Activated naive CD8-positive, alpha-beta T cell (primary cell): ENCODE results near the gene LEF1.
"Not testable (repeated sequence)": the region's sequence is repeated elsewhere in the genome, so short reads cannot be mapped to it uniquely, and the experiment has no call there.

ENCODE experiments used
- H3K27ac Mint-ChIP-seq: one replicate; pipeline ENCODE4 v1.8.0; 2021; ENCODE audit warnings: mixed read lengths
- H3K27me3 Mint-ChIP-seq: one replicate; pipeline ENCODE4 v1.8.0; 2021; ENCODE audit warnings: mixed read lengths
- H3K36me3 Mint-ChIP-seq: one replicate; pipeline ENCODE4 v1.8.0; 2021; ENCODE audit warnings: mixed read lengths
- H3K4me1 Mint-ChIP-seq: one replicate; pipeline ENCODE4 v1.8.0; 2021; ENCODE audit warnings: low read depth, mixed read lengths
- H3K4me3 Mint-ChIP-seq: one replicate; pipeline ENCODE4 v1.8.0; 2021; ENCODE audit warnings: mild to moderate bottlenecking, mixed read lengths
- H3K9me3 Mint-ChIP-seq: one replicate; pipeline ENCODE4 v1.8.0; 2021; ENCODE audit warnings: low read depth, mixed read lengths

Gene LEF1

DNA sequence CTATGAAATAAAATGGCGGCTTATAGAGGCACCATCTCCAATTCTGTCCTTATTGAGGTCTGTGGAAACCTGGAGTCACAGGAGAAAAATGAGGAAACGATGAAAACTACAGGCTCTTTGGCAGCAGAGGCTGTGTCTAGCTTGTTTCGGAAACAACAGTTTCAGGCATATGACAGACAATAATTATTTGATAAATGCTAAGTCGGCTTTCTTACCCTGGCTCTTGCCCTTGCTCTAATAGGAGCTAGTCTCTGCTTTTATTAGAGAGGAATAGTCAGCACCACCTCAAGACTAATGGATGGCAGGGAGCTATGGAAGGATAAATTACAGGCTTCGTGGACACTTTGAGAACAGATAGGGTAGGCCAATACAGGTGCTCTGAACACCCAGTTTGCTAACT, 154.8 kb downstream of the LEF1 start:
- Mint-ChIP-seq H3K4me3 (no peak overlapping the region), H3K27ac (no peak overlapping the region), H3K27me3 (no peaks in the 10 kb centered on the region), H3K36me3 (peaks cover 20% of the 10 kb centered on the region), H3K9me3 (no peaks in the 10 kb centered on the region), H3K4me1 (peaks cover 6% of the 10 kb centered on the region)

DNA sequence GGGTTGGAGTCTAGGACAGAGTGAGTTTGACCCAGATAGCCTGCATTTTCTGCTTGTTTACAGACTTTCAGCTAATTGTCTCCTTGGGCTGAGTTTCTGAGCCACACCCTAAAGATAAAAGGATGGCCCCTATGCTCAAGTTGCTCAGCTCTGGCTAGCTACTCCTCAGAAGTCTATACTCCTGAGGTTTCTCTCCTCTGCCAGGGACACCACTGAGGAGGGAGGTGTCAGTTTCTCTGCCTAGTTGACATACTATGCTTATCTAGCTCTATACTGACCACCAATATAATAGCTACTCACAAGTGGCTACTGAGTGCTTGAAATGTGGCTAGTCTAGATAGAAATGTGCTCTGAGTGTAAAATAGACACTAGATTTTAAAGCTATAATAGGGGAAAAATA, 155.4 kb downstream of the LEF1 start:
- H3K9me3 Mint-ChIP-seq: no peaks in the 10 kb centered on the region
- no peaks in the 10 kb centered on the region for H3K27me3 Mint-ChIP-seq
- peaks cover 4% of the 10 kb centered on the region for H3K4me1 Mint-ChIP-seq
- H3K36me3 Mint-ChIP-seq: peaks cover 23% of the 10 kb centered on the region
- H3K4me3 Mint-ChIP-seq: no peak overlapping the region
- no peak overlapping the region for H3K27ac Mint-ChIP-seq

DNA sequence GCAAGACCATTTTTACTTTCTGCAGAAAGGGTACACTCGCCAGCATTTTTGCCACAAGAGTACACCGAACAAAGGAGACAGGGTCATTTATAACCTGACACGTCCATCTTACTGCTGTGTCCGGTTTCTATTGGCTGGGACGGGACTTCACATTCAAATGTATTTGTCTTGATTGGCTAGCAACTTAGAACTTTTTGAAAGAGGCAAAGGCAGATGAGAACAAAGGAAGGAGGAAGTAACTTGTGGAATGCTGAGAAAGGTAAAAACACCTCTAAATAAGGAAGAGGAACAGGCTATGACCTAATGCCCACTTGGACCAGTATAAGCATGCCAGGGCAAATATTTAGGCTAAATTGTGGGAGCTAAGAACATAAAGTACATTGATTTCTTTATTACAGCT, 156.3 kb downstream of the LEF1 start:
- H3K27ac Mint-ChIP-seq, H3K4me3 Mint-ChIP-seq, H3K27me3 Mint-ChIP-seq, H3K4me1 Mint-ChIP-seq, H3K9me3 Mint-ChIP-seq: not testable (repeated sequence)
- H3K36me3 Mint-ChIP-seq: peaks cover 24% of the 10 kb centered on the region

- H3K36me3 Mint-ChIP-seq: peaks cover 27% of the 10 kb centered on the region
- no peak overlapping the region for H3K27ac Mint-ChIP-seq
These were observed 158.6 kb downstream of the LEF1 start for GRCh38 chr4:108010167-108010566.

DNA sequence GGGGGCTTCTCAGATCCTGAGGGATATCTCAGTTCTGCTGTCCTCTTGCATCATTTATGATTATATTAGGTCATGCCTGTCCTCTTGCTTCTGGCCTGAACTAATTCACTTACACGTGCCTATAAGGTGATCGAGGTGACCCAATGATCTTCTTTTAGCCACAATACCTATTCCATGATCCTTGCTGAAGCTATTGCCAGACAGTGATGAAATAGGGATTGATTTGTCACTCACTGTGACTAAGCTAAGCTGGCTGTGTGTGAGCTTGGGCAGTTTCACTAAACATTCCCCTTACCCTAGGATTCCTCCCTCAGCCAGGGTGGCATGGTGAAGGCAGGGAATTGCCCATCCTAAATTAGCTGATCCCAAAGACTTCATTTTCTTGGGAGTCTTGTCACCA, 160.0 kb downstream of the LEF1 start:
- H3K27ac Mint-ChIP-seq: no peak overlapping the region
- H3K4me1 Mint-ChIP-seq: peaks cover 36% of the 10 kb centered on the region
- H3K27me3 Mint-ChIP-seq: no peaks in the 10 kb centered on the region
- H3K4me3 Mint-ChIP-seq: no peak overlapping the region
- peaks cover 29% of the 10 kb centered on the region for H3K36me3 Mint-ChIP-seq
- no peaks in the 10 kb centered on the region for H3K9me3 Mint-ChIP-seq

More at GRCh38 chr4:108010167-108010566, 158.6 kb downstream of the LEF1 start:
- Mint-ChIP-seq H3K9me3 (no peaks in the 10 kb centered on the region), H3K27me3 (no peaks in the 10 kb centered on the region), H3K4me3 (no peak overlapping the region), H3K4me1 (peaks cover 21% of the 10 kb centered on the region)

GRCh38 chr4:108007984-108008383, 160.7 kb downstream of the LEF1 start:
- H3K4me1 Mint-ChIP-seq: peaks cover 43% of the 10 kb centered on the region
- no peak overlapping the region for H3K4me3 Mint-ChIP-seq
- peaks cover 29% of the 10 kb centered on the region for H3K36me3 Mint-ChIP-seq
- H3K9me3 Mint-ChIP-seq: no peaks in the 10 kb centered on the region
- H3K27ac Mint-ChIP-seq: no peak overlapping the region
- H3K27me3 Mint-ChIP-seq: no peaks in the 10 kb centered on the region

- H3K27me3 Mint-ChIP-seq: no peaks in the 10 kb centered on the region
- H3K4me3 Mint-ChIP-seq: no peak overlapping the region
- peak overlapping the region; percentile 35 for H3K27ac Mint-ChIP-seq
- H3K9me3 Mint-ChIP-seq: no peaks in the 10 kb centered on the region
- peaks cover 24% of the 10 kb centered on the region for H3K36me3 Mint-ChIP-seq
- H3K4me1 Mint-ChIP-seq: peaks cover 49% of the 10 kb centered on the region
These were observed 162.4 kb downstream of the LEF1 start for GRCh38 chr4:108006361-108006760.

DNA sequence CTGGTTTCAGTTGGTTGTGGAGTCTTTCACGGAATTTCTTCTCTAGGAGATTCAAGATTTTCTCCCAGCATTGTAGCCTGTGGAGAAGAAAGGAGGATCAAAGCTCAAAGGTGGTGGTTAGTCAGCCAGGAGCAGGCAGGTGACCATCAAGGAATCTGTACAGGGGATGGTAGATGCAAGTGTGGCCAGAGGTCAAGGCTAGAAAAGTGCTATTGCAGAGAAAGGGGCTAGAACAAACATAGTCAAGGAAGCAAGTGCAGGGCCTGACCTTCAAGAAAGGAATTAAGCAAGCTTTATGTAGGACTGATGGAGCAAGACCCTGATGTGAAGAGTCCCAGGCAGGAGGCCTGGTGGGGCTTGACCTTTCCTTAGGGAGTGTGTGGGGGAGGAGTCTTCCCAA, 162.9 kb downstream of the LEF1 start:
- Mint-ChIP-seq H3K9me3 (no peaks in the 10 kb centered on the region), H3K27me3 (no peaks in the 10 kb centered on the region), H3K4me3 (no peak overlapping the region), H3K27ac (peak overlapping the region; percentile 35), H3K36me3 (peaks cover 25% of the 10 kb centered on the region), H3K4me1 (peaks cover 53% of the 10 kb centered on the region)

- Mint-ChIP-seq H3K4me1 (peaks cover 58% of the 10 kb centered on the region), H3K36me3 (peaks cover 29% of the 10 kb centered on the region), H3K27ac (no peak overlapping the region)
These were observed 164.1 kb downstream of the LEF1 start for GRCh38 chr4:108004646-108005045.

GRCh38 chr4:108003982-108004515, 164.7 kb downstream of the LEF1 start:
- H3K4me3 Mint-ChIP-seq: no peak overlapping the region
- peak overlapping the region; percentile 47 for H3K27ac Mint-ChIP-seq
- H3K4me1 Mint-ChIP-seq: peaks cover 58% of the 10 kb centered on the region
- H3K36me3 Mint-ChIP-seq: peaks cover 29% of the 10 kb centered on the region
- H3K27me3 Mint-ChIP-seq: no peaks in the 10 kb centered on the region
- H3K9me3 Mint-ChIP-seq: peaks cover 4% of the 10 kb centered on the region

More at GRCh38 chr4:108004646-108005045, 164.1 kb downstream of the LEF1 start:
- H3K27me3 Mint-ChIP-seq: no peaks in the 10 kb centered on the region
- H3K4me3 Mint-ChIP-seq: no peak overlapping the region
- H3K9me3 Mint-ChIP-seq: peaks cover 4% of the 10 kb centered on the region

DNA sequence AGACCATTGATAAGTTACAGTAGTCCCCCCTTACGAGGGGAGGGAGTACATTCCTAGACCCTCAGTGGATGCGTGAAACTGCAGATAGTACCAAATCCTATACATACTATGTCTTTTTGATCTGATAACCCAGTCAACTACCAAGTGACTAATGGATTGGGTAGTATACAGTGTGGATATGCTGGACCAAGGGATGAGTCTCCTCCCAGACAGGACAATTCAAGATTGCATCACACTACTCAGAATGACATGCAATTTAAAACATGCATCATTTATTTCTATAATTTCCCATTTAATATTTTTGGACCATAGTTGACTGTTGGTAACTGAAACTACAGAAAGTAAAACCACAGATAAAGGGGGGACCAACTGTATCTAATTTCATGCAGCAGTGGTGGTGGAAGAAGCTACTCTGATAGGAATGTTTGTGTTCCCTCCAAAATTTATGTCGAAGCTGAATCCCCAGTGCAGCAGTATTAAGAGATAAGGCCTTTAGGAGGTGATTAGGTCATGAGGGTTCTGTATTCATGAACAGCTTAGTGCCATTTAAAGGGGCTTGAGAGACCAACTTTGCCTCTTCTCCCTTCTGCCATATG, 167.1 kb downstream of the LEF1 start:
- Mint-ChIP-seq H3K27ac (no peak overlapping the region), H3K36me3 (peaks cover 30% of the 10 kb centered on the region), H3K9me3 (peaks cover 4% of the 10 kb centered on the region), H3K27me3 (no peaks in the 10 kb centered on the region), H3K4me1 (peaks cover 51% of the 10 kb centered on the region), H3K4me3 (no peak overlapping the region)

DNA sequence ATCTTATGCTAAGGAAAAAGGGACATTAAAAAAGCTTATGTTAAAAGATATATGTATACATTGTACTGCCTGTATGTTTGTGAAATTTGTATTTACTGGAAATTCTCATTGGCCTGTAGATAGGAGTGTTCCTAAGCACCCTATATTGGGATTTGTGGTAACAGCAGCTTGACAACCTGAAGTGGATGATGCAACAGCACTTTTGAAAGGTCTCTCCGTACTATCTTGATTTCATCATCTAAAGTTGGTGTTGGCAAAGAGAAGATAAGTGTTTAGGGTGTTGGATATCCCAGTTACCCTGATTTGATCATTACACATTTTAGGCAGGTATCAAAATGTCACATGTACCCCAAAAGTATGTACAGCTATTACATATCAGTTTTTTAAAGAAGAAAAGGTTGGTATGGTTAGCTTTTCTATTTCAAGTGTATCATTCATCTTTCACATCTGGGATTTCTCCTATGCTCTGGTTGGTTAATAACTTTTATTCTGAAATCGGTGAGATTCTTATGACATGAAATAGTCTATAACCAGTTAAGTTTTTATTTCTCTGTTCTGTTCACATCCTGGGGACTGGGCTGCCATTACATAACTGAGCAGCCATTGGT, 168.7 kb downstream of the LEF1 start:
- H3K4me1 Mint-ChIP-seq: peaks cover 46% of the 10 kb centered on the region
- H3K36me3 Mint-ChIP-seq: peaks cover 33% of the 10 kb centered on the region
- H3K27ac Mint-ChIP-seq: no peak overlapping the region
- no peaks in the 10 kb centered on the region for H3K27me3 Mint-ChIP-seq
- H3K9me3 Mint-ChIP-seq: peaks cover 4% of the 10 kb centered on the region
- H3K4me3 Mint-ChIP-seq: no peak overlapping the region

GRCh38 chr4:107997794-107998193, 170.9 kb downstream of the LEF1 start:
- Mint-ChIP-seq H3K27ac (no peak overlapping the region), H3K36me3 (peaks cover 33% of the 10 kb centered on the region), H3K9me3 (peaks cover 4% of the 10 kb centered on the region), H3K4me3 (no peak overlapping the region), H3K4me1 (peaks cover 40% of the 10 kb centered on the region), H3K27me3 (no peaks in the 10 kb centered on the region)
